WI38 (cell line): ENCODE results near the gene SPA17.

Source experiments
- H3K4me3 ChIP-seq: 2 replicates; pipeline ENCODE4 v1.5.1; 2011; ENCODE audit warnings: low read depth, mild to moderate bottlenecking, control low read depth, low read length
- CTCF ChIP-seq: IDR thresholded peaks from 2 replicates; pipeline ENCODE4 v1.5.1; 2012; ENCODE audit warnings: low read depth, mild to moderate bottlenecking, control low read depth, low read length

The SPA17 gene

GRCh38 chr11:124646148-124646547 lies 27.6 kb upstream of the SPA17 start:
- H3K4me3 ChIP-seq = no peak overlapping the region
- no peak for TF ChIP-seq CTCF

DNA sequence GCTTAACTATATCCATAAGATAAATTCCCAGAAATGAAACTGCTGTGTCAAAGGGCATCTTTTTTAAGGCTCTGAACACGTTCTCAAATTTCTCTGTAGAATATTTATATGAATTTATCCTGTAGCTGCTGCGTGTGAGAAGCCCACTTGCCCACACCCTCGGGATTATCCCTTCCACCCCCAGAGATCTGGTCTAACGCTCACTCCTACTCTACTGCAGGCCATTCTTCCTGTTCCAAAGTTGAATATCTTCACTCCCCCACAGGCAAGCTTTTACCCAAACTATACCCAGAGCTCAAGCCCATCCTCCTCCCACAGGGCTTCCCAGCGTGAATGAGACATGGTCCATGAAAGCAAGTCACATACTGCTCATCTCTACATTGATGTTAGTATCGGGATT lies 25.1 kb upstream of the SPA17 start:
- TF ChIP-seq CTCF = no peak
- no peak overlapping the region for H3K4me3 ChIP-seq

DNA sequence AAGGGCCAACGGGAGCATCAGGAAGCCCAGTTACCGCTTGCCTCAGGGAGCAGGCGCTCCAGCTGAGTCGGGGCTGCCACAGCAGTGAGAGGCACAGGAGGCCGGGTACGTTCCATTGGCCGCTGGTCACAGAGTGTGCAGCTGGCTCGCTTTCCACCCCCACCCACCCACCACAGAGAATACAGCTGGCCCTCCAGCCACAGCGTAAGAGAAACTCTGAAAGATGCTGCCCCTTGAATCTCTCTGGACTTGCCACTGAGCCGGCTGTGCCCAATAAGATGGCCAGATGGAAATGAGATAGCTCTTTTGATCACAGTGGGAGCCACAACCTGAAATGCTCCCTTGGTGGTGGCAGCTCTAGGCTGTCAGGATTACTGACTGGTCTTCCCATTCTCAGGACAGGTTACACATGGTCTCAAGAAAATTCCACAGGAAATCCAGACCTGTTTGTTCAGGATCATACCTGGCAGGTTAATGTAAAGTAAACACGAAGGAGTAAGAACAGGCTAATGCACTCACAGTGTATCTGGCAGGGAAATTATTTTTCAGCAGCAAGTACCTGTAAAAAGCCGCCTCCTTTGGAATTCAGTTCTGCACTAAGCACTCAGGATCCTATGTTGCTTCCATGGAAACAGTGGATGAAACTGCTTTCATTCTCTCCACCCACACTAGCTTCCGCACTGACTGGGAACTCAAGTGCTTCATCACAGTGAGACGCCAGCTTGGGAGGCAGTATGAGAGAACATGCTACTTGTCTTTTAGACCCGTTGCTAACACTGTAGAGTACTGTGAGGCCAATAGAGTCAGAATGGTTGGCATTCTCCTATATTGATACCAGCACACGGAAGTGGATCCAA lies 16.7 kb upstream of the SPA17 start:
- no peak overlapping the region for H3K4me3 ChIP-seq
- no peak for TF ChIP-seq CTCF

- no peak for TF ChIP-seq CTCF
- no peak overlapping the region for H3K4me3 ChIP-seq
Measured at GRCh38 chr11:124657904-124658303, 15.8 kb upstream of the SPA17 start.

- TF ChIP-seq CTCF = no peak
- no peak overlapping the region for H3K4me3 ChIP-seq
Measured at GRCh38 chr11:124658501-124658900, 15.2 kb upstream of the SPA17 start.

DNA sequence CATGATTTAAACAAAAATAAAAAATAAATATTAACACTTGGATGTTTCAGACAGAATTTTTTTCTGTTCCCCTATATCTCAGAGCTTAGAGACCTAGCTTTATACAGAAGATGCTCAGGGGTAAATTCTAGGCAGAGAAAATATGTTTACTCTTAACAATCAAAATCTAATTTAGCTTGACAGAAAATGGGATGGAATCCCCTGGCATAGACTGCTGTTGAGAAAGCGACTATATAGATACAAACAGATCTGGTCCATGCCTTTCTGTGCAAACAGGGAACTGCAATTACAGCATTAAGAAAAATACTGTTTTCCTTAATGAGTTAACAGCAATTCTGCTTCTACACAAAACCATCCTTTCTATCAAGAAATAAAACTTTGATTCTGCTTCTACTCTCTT lies 14.7 kb upstream of the SPA17 start:
- H3K4me3 ChIP-seq = no peak overlapping the region
- TF ChIP-seq CTCF = no peak

- H3K4me3 ChIP-seq = no peak overlapping the region
- no peak for TF ChIP-seq CTCF
Measured at GRCh38 chr11:124661553-124661952, 12.2 kb upstream of the SPA17 start.
